HFF-Myc (cell line): ENCODE measurements around the gene CNTNAP4.

Experiments used
- DNase-seq: peaks from one replicate; pipeline ENCODE4 v3.0.0-alpha.2; 2011; ENCODE audit warnings: low read depth; ENCODE audit errors: extremely low read depth
- H3K4me3 ChIP-seq: replicated peaks from 2 replicates; pipeline ENCODE4 v1.5.1; 2011; ENCODE audit warnings: low read depth, mild to moderate bottlenecking, control low read depth, low read length
- CTCF ChIP-seq: IDR thresholded peaks from 2 replicates; pipeline ENCODE4 v1.5.1; 2012; ENCODE audit warnings: mild to moderate bottlenecking, low read depth, low read length, control low read depth; ENCODE audit errors: missing control alignments

CNTNAP4 gene

GRCh38 chr16:76276745-76277438, at the start of gene CNTNAP4:
Gene CNTNAP4, plus strand, starts transcription at chr16:76277401. Its CDS starts 262 bp downstream, at chr16:76277663.
- DNase-seq = no peak

GRCh38 chr16:76228546-76229146, 48.6 kb upstream of the CNTNAP4 start:
- DNase-seq = no peak
- no peak overlapping the region for H3K4me3 ChIP-seq
- TF ChIP-seq CTCF = no peak

More at GRCh38 chr16:76276745-76277438, at the start of gene CNTNAP4:
- H3K4me3 ChIP-seq = no peak within 1 kb of the TSS
- no peak for TF ChIP-seq CTCF

- no peak overlapping the region for H3K4me3 ChIP-seq
- TF ChIP-seq CTCF = no peak
- DNase-seq = no peak
Observed at GRCh38 chr16:76232704-76233103, 44.5 kb upstream of the CNTNAP4 start.

GRCh38 chr16:76235025-76235424, 42.2 kb upstream of the CNTNAP4 start:
- H3K4me3 ChIP-seq = no peak overlapping the region
- TF ChIP-seq CTCF = no peak
- DNase-seq = no peak

- TF ChIP-seq CTCF = no peak
- DNase-seq = no peak
- no peak overlapping the region for H3K4me3 ChIP-seq
Observed at GRCh38 chr16:76235426-76235825, 41.8 kb upstream of the CNTNAP4 start.

GRCh38 chr16:76237471-76237870, 39.7 kb upstream of the CNTNAP4 start:
- no peak for TF ChIP-seq CTCF
- no peak overlapping the region for H3K4me3 ChIP-seq
- no peak for DNase-seq
